IPS-15b (cell line): ENCODE results near the gene SYP.

Experiments
- H3K27me3 ChIP-seq: one replicate; pipeline ENCODE4 v1.6.1; 2013; ENCODE audit warnings: low read length; ENCODE audit not compliant: control insufficient read depth, insufficient read depth
- H3K36me3 ChIP-seq: one replicate; pipeline ENCODE4 v1.6.1; 2013; ENCODE audit warnings: low read length; ENCODE audit not compliant: control insufficient read depth, insufficient read depth
- H3K4me1 ChIP-seq: one replicate; pipeline ENCODE4 v1.6.1; 2013; ENCODE audit warnings: mild to moderate bottlenecking, low read length; ENCODE audit not compliant: control insufficient read depth, insufficient read depth
- H3K4me3 ChIP-seq: one replicate; pipeline ENCODE4 v1.5.1; 2013; ENCODE audit warnings: low read depth, low read length
- H3K9ac ChIP-seq: one replicate; pipeline ENCODE4 v1.6.1; 2013; ENCODE audit warnings: low read depth, mild to moderate bottlenecking, low read length
- H3K9me3 ChIP-seq: one replicate; pipeline ENCODE4 v1.6.1; 2013; ENCODE audit warnings: mild to moderate bottlenecking, low read length; ENCODE audit not compliant: control insufficient read depth, insufficient read depth

Gene SYP

DNA sequence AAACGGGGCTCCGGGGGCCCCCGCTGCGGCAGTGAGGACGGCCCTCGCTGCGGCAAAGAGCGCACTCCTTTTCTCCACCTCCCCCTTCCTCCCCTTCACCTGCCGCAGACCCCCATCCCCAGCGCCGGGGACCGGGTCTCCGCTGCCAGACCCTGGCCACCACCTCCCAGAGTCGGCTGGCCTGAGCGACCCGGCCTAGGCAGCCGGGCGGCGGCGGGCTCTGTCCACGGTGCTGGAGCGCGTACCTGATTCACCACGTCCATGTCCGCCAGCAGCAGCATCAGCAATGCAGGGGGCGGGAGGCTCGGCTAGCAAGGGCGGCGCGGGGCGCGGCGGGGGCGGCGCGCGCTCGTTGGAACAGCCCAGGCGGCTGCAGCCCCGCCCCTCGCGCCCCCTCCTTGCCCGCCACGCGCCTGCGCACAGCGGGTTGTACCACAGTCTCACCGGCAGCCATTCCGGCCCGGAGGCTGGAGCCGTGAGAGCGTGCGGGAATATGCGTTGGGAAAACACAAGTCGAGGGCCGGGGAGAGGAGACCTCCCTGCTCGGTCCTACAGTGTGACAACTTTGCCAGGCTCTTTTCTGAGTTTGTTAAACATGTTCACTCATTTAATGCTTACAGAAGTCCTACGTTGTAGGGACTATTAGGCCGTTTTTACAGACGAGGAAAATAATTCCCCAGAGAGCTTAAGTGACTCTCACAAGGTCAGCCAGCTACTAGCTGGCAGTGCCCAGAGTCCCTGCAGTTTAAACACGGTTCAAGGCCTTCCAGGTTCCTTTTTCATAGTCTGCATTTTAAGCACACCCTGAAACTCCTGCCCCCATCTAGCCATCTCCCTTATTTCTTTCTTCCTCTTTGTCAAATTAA lies at the start of gene SYP:
Gene SYP, minus strand, starts transcription at position 288 of the 866 bp plus-strand sequence. Its CDS starts 7 bp downstream, at position 281.
- Histone ChIP-seq H3K9ac (no peak within 1 kb of the TSS), H3K4me3 (peak within 1 kb of the TSS; percentile 62), H3K36me3 (no peaks in the 10 kb centered on the region), H3K9me3 (no peaks in the 10 kb centered on the region), H3K4me1 (peaks cover 4% of the 10 kb centered on the region), H3K27me3 (no peaks in the 10 kb centered on the region)

DNA sequence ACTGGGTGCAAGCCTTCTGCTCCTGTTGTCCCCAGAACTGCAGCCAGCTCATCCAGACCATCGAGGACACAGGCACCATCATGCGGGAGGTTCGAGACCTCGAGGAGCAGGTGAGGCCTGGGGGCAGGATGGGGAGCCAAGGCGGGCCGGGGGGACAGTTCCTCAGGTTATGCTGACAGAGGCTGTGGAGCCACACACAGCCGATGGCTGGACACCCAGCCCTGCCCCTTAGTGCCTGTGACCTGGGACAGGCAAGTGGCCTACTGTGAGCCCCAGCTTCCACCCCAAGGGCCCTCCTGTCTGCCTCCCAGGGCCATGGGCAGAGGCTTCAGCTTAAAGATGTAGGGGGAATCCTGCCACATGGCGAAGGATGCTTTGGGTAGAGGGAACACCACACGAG lies 49.6 kb upstream of the SYP start:
- no peaks in the 10 kb centered on the region for H3K9me3 ChIP-seq
- H3K4me3 ChIP-seq = no peak overlapping the region
- H3K9ac ChIP-seq = no peak overlapping the region
- H3K27me3 ChIP-seq = no peaks in the 10 kb centered on the region
- H3K4me1 ChIP-seq = no peaks in the 10 kb centered on the region
- peaks cover 10% of the 10 kb centered on the region for H3K36me3 ChIP-seq

DNA sequence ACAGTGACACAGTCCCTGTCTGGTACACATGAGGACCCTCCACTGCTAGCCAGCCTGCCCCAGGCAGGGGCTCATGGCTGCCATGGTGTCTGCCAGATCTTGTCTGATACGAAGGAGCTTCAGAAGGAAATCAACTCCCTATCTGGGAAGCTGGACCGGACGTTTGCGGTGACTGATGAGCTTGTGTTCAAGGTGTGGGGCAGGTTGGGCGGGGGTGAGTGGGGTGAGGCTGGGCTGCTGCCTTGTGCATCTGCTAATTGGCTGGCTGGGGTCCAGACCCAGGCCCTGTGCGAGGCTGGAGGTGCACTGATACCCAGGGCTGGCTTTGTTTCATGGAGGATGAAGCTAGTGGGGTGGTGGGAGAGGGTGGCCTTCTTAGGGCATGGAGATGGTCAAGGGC lies 49.1 kb upstream of the SYP start:
- H3K4me3 ChIP-seq = no peak overlapping the region
- peaks cover 10% of the 10 kb centered on the region for H3K36me3 ChIP-seq
- no peak overlapping the region for H3K9ac ChIP-seq
- H3K9me3 ChIP-seq = no peaks in the 10 kb centered on the region
- no peaks in the 10 kb centered on the region for H3K27me3 ChIP-seq
- H3K4me1 ChIP-seq = no peaks in the 10 kb centered on the region

DNA sequence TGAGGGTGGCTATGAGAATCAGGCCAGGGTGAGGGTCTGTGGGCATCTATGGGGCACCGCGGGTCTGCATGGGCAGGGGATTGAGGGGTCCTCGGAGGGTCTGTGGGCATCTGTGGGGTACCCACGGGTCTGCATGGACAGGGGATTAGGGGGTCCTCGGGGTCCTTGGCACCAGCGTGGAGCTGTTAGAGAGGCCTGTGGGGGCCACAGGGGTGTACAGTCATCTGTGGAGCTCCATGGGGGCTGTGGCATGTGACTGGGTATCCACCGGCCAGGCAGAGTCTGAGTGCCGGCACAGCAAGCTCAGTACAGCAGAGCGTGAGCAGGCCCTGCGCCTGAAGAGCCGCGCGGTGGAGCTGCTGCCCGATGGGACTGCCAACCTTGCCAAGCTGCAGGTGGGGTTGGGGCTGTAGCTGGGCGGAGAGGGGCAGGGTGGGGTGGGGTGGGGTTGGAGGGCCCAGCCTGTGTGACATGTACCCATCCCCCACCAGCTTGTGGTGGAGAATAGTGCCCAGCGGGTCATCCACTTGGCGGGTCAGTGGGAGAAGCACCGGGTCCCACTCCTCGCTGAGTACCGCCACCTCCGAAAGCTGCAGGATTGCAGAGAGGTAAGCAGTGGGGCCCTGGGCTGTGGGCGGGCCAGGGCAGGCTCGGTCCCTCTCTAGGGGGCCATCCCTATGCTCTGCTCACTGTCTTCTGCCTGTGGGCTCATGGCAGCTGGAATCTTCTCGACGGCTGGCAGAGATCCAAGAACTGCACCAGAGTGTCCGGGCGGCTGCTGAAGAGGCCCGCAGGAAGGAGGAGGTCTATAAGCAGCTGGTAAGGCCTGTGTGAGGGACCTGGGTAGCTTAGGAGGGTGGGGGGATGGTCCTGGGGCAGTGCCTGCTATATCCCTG lies 48.2 kb upstream of the SYP start:
- Histone ChIP-seq H3K36me3 (peaks cover 10% of the 10 kb centered on the region), H3K9ac (no peak overlapping the region), H3K4me3 (no peak overlapping the region), H3K9me3 (no peaks in the 10 kb centered on the region), H3K4me1 (no peaks in the 10 kb centered on the region), H3K27me3 (no peaks in the 10 kb centered on the region)

DNA sequence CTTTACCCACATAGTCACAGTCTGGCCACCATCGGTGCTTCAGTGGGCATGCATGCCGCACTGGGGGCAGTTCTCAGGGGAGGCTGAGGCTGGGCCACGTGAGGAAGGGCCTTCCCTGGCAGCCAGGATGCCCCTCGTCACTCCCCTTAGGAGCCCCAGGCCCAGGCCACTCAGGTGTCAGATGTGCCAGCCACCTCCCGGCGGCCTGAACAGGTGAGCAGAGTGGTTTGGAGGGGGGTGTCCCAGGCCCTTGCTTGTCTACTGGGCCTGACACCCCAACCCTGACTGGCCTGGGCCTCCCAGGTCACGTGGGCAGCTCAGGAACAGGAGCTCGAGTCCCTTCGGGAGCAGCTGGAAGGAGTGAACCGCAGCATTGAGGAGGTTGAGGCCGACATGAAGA lies 47.4 kb upstream of the SYP start:
- Histone ChIP-seq H3K4me1 (no peaks in the 10 kb centered on the region), H3K9ac (no peak overlapping the region), H3K36me3 (peaks cover 13% of the 10 kb centered on the region), H3K4me3 (no peak overlapping the region), H3K9me3 (no peaks in the 10 kb centered on the region), H3K27me3 (no peaks in the 10 kb centered on the region)

DNA sequence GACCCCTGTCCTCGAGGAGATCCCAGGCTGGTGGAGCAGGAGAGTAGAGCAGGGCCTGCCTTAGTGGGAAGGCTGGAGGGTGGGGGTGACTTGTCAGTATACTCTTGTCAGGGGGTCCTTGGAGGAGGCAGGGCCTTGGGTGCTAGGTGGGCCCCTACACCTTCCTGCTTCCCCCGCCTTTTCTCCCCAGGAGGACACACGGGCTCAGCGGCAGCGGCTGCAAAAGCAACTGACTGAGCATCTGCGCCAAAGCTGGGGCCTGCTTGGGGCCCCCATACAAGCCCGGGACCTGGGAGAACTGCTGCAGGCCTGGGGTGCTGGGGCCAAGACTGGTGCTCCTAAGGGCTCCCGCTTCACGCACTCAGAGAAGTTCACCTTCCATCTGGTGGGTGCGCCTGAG lies 46.5 kb upstream of the SYP start:
- no peak overlapping the region for H3K9ac ChIP-seq
- no peaks in the 10 kb centered on the region for H3K4me1 ChIP-seq
- H3K36me3 ChIP-seq = peaks cover 13% of the 10 kb centered on the region
- H3K9me3 ChIP-seq = no peaks in the 10 kb centered on the region
- H3K4me3 ChIP-seq = no peak overlapping the region
- no peaks in the 10 kb centered on the region for H3K27me3 ChIP-seq

DNA sequence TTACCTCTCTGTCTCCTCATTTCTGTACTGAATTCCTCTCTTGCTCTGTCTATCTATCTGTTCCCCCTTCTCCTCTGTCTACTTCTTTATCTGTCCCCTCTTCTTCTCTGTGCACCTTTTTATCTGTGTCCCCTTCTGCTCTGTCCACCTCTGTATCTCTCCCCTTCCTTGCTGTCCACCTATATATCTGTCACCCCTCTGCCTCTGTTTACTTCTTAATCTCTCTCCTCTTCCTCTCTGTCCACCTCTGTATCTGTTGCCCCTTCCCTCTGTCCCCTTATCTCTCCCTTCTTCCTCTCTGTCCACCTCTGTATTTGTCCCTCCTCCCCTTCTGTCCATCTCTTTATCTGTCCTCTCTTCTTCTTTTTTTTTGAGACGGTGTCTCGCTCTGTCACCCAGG lies 44.2 kb upstream of the SYP start:
- Histone ChIP-seq H3K9ac (no peak overlapping the region), H3K9me3 (no peaks in the 10 kb centered on the region)

DNA sequence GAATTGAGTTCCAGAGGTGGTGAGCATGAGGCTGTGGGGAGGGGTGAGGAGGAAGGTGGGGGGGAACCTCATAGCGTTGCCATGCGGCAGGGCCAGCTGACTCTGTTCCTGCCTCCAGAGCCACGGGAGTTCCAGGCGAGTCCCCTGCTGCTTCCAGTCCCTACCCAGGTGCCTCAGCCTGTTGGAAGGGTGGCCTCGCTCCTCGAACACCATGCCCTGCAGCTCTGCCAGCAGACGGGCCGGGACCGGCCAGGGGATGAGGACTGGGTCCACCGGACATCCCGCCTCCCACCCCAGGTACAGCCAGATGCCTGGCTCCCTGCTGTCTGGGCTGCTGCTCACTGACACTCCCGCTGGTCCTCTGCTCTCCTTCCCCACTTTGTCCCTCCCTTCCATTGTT lies 43.2 kb upstream of the SYP start:
- Histone ChIP-seq H3K4me1 (no peaks in the 10 kb centered on the region), H3K4me3 (no peak overlapping the region), H3K9me3 (no peaks in the 10 kb centered on the region), H3K27me3 (no peaks in the 10 kb centered on the region), H3K36me3 (peaks cover 13% of the 10 kb centered on the region), H3K9ac (no peak overlapping the region)

More for the DNA sequence above, 44.2 kb upstream of the SYP start:
- no peak overlapping the region for H3K4me3 ChIP-seq
- no peaks in the 10 kb centered on the region for H3K4me1 ChIP-seq
- no peaks in the 10 kb centered on the region for H3K27me3 ChIP-seq
- peaks cover 13% of the 10 kb centered on the region for H3K36me3 ChIP-seq

DNA sequence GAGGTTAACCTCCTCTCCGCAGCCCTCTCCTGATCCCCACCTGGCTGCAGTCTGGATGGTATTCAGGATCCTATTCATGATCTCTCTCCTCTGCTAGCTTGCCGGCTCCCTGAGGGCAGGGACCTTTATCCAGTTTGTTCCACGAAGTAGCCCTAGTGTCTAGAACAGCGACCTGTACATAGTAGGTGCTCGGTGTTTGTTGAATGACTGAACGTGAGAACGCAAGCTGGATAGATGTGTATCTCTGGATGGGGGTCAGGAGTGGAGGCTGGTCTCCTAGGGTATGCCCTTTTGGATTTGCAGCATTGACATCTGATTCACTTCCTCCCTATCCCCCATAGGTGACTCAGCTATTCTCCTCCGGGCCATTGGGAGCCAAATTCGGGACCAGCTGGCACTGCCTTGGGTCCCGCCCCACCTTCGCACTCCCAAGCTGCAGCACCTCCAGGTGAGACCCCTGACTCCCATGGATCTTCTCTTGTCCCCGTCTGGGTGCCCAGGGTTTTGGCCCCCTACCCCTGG lies 42.6 kb upstream of the SYP start:
- H3K9me3 ChIP-seq = no peaks in the 10 kb centered on the region
- no peak overlapping the region for H3K4me3 ChIP-seq
- H3K4me1 ChIP-seq = no peaks in the 10 kb centered on the region
- no peaks in the 10 kb centered on the region for H3K27me3 ChIP-seq
- H3K9ac ChIP-seq = no peak overlapping the region
- peaks cover 12% of the 10 kb centered on the region for H3K36me3 ChIP-seq

DNA sequence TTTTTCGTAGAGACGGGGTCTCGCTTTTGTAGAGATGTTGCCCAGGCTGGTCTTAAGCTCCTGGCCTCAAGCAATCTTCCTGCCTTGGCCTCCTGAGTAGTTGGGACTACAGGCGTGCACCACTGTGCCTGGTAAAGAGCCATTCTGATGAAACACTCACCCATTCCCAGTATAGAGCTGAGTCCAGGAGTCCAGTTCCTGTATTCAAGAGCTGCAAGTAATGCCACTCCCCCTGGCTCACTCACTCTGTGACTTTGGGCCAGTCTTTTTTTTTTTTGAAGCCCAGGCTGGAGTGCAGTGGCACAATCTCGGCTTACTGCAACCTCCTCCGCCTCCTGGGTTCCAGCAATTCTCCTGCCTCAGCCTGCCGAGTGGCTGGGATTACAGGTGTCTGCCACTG lies 38.7 kb upstream of the SYP start:
- no peaks in the 10 kb centered on the region for H3K27me3 ChIP-seq

DNA sequence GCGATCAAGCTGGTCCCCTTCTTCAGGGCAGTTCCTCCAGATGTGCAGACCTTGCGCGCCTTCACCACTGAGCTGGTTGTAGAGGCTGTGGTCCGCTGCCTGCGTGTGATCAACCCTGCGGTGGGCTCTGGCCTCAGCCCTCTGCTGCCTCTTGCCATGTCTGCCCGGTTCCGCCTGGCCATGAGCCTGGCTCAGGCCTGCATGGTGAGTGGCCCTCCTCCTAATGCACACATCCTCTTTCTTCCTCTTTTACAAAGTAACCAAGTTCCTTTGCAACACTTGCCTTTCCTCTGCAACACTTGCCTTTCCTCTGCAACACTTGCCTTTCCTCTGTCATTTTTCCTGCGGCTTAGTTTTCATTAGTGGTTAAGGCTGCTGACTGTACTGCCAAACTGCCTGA lies 37.1 kb upstream of the SYP start:
- H3K9me3 ChIP-seq = no peaks in the 10 kb centered on the region
- H3K9ac ChIP-seq = no peak overlapping the region
- H3K4me1 ChIP-seq = no peaks in the 10 kb centered on the region
- H3K27me3 ChIP-seq = no peaks in the 10 kb centered on the region
- H3K36me3 ChIP-seq = no peaks in the 10 kb centered on the region
- no peak overlapping the region for H3K4me3 ChIP-seq

More for the DNA sequence above, 38.7 kb upstream of the SYP start:
- H3K9ac ChIP-seq = no peak overlapping the region
- no peak overlapping the region for H3K4me3 ChIP-seq
- H3K9me3 ChIP-seq = no peaks in the 10 kb centered on the region
- peaks cover 3% of the 10 kb centered on the region for H3K36me3 ChIP-seq
- H3K4me1 ChIP-seq = no peaks in the 10 kb centered on the region
